MM.1S (cell line): ENCODE data around the gene MRAS.

ENCODE experiments used
- EZH2 ChIP-seq: fragments of 300-600 bp; sonication (generic); optimal IDR thresholded peaks from 2 replicates; pipeline ENCODE3; 2017; ENCODE audit warnings: low read depth, mild to moderate bottlenecking, antibody characterized with exemption, low read length, mixed read lengths
- EZH2phosphoT487 ChIP-seq: fragments of 300-600 bp; sonication (generic); IDR thresholded peaks from 2 replicates; pipeline ENCODE4 v1.6.1; 2018; ENCODE audit warnings: antibody characterized with exemption, low read length
- TF ChIP-seq, protein P1 (sequence below): fragments of 300-600 bp; sonication (generic); IDR thresholded peaks from 2 replicates; pipeline ENCODE4 v1.5.1; 2016; ENCODE audit warnings: antibody characterized with exemption, low read length, mixed read lengths

- TF ChIP-seq, protein P1, sequence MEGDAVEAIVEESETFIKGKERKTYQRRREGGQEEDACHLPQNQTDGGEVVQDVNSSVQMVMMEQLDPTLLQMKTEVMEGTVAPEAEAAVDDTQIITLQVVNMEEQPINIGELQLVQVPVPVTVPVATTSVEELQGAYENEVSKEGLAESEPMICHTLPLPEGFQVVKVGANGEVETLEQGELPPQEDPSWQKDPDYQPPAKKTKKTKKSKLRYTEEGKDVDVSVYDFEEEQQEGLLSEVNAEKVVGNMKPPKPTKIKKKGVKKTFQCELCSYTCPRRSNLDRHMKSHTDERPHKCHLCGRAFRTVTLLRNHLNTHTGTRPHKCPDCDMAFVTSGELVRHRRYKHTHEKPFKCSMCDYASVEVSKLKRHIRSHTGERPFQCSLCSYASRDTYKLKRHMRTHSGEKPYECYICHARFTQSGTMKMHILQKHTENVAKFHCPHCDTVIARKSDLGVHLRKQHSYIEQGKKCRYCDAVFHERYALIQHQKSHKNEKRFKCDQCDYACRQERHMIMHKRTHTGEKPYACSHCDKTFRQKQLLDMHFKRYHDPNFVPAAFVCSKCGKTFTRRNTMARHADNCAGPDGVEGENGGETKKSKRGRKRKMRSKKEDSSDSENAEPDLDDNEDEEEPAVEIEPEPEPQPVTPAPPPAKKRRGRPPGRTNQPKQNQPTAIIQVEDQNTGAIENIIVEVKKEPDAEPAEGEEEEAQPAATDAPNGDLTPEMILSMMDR, result no peak
- TF ChIP-seq EZH2 (no peak), EZH2phosphoT487 (no peak)
These were observed 13.8 kb upstream of the MRAS start for GRCh38 chr3:138334608-138335007.
